HL-60 (cell line): ENCODE data around the gene KIF1B.
"Not testable (repeated sequence)": the region's sequence is repeated elsewhere in the genome, so short reads cannot be mapped to it uniquely, and the experiment has no call there.

ENCODE experiments used
- DNase-seq, 2 experiments: peaks; one replicate each; pipeline ENCODE4 v3.0.0-alpha.2; 2010 to 2020; ENCODE audit warnings: low read depth in 1 of 2, low spot score in 1 of 2
- H3K27ac ChIP-seq: fragments of 250-450 bp; sonication (Bioruptor Pico); replicated peaks from 2 replicates; pipeline ENCODE4 v1.5.1; 2020; ENCODE audit warnings: mild to moderate bottlenecking, moderate library complexity
- H3K27me3 ChIP-seq: fragments of 250-450 bp; sonication (Bioruptor Pico); 2 replicates; pipeline ENCODE4 v1.5.1; 2021; ENCODE audit warnings: mild to moderate bottlenecking, moderate library complexity; ENCODE audit not compliant: insufficient read depth, poor library complexity, severe bottlenecking
- H3K4me3 ChIP-seq: replicated peaks from 2 replicates; pipeline ENCODE4 v1.5.1; 2011; ENCODE audit warnings: mild to moderate bottlenecking, control low read depth, low read length; ENCODE audit not compliant: insufficient read depth
- CTCF ChIP-seq: IDR thresholded peaks from one replicate; pipeline ENCODE4 v1.5.1; 2011; ENCODE audit warnings: low read length, control low read depth, inconsistent platforms; ENCODE audit not compliant: insufficient read depth
- GABPA ChIP-seq: IDR thresholded peaks from 2 replicates; pipeline ENCODE4 v1.6.1; 2012; ENCODE audit warnings: low read depth
- POLR2AphosphoS5 ChIP-seq: IDR thresholded peaks from 2 replicates; pipeline ENCODE4 v1.6.1; 2012; ENCODE audit warnings: low read depth
- REST ChIP-seq: IDR thresholded peaks from 2 replicates; pipeline ENCODE4 v1.6.1; 2012; ENCODE audit warnings: low read depth; ENCODE audit not compliant: insufficient replicate concordance
- SPI1 ChIP-seq: IDR thresholded peaks from 2 replicates; pipeline ENCODE4 v1.6.1; 2012; ENCODE audit warnings: low read depth, mild to moderate bottlenecking, borderline replicate concordance

Gene KIF1B

GRCh38 chr1:10407201-10407600 lies 196.8 kb downstream of the KIF1B start:
- H3K27me3 ChIP-seq = no peaks in the 10 kb centered on the region
- DNase-seq = no peak
- no peak overlapping the region for H3K4me3 ChIP-seq
- no peak overlapping the region for H3K27ac ChIP-seq
- TF ChIP-seq POLR2AphosphoS5 = no peak
- no peak for TF ChIP-seq REST
- no peak for TF ChIP-seq SPI1
- TF ChIP-seq CTCF = no peak

GRCh38 chr1:10415211-10415930 lies 205.0 kb downstream of the KIF1B start:
- Histone ChIP-seq H3K4me3 (no peak overlapping the region), H3K27ac (peak overlapping the region; percentile 74), H3K27me3 (no peaks in the 10 kb centered on the region)
- TF ChIP-seq GABPA (peak; percentile 14; the same call in 1 of the 2 replicates), CTCF (no peak), POLR2AphosphoS5 (peak; percentile 87), REST (no peak), SPI1 (peak; percentile 52; the same call in 1 of the 2 replicates)
- DNase-seq = peak; percentile 93 to 97

GRCh38 chr1:10415967-10416366 lies 205.6 kb downstream of the KIF1B start:
- H3K27ac ChIP-seq = peak overlapping the region; percentile 74
- H3K27me3 ChIP-seq, DNase-seq, H3K4me3 ChIP-seq: not testable (repeated sequence)

- H3K4me3 ChIP-seq, DNase-seq, H3K27me3 ChIP-seq, H3K27ac ChIP-seq: not testable (repeated sequence)
Measured at GRCh38 chr1:10418741-10419140, 208.4 kb downstream of the KIF1B start.

GRCh38 chr1:10419351-10419750 lies 209.0 kb downstream of the KIF1B start:
- no peak for DNase-seq
- no peaks in the 10 kb centered on the region for H3K27me3 ChIP-seq
- TF ChIP-seq GABPA = no peak
- no peak for TF ChIP-seq SPI1
- TF ChIP-seq REST = no peak
- no peak for TF ChIP-seq CTCF
- TF ChIP-seq POLR2AphosphoS5 = no peak
- H3K27ac ChIP-seq = no peak overlapping the region
- no peak overlapping the region for H3K4me3 ChIP-seq
